BLaER1 (cell line): Measurements from ENCODE around the gene SNRPA1.

ENCODE experiments used
- H3K27ac ChIP-seq: shearing (Covaris generic); formaldehyde crosslinking; 2 replicates; pipeline ENCODE4 v1.8.1; 2022
- H3K27me3 ChIP-seq: shearing (Covaris generic); formaldehyde crosslinking; 2 replicates; pipeline ENCODE4 v1.8.1; 2022
- H3K36me3 ChIP-seq: shearing (Covaris generic); formaldehyde crosslinking; 2 replicates; pipeline ENCODE4 v1.8.1; 2022
- H3K4me1 ChIP-seq: shearing (Covaris generic); formaldehyde crosslinking; 2 replicates; pipeline ENCODE4 v1.8.1; 2022
- H3K4me2 ChIP-seq: shearing (Covaris generic); formaldehyde crosslinking; 2 replicates; pipeline ENCODE4 v1.8.1; 2022
- H3K4me3 ChIP-seq: shearing (Covaris generic); formaldehyde crosslinking; 2 replicates; pipeline ENCODE4 v1.8.1; 2022
- H3K9ac ChIP-seq: shearing (Covaris generic); formaldehyde crosslinking; 2 replicates; pipeline ENCODE4 v1.8.1; 2022
- H3K9me3 ChIP-seq: shearing (Covaris generic); formaldehyde crosslinking; 2 replicates; pipeline ENCODE4 v1.8.1; 2022
- H4K20me1 ChIP-seq: shearing (Covaris generic); formaldehyde crosslinking; 2 replicates; pipeline ENCODE4 v1.8.1; 2022
- Cebpa-rat ChIP-seq: shearing (Covaris generic); IDR thresholded peaks from 2 replicates; pipeline ENCODE4 v1.8.1; 2022

SNRPA1 gene

DNA sequence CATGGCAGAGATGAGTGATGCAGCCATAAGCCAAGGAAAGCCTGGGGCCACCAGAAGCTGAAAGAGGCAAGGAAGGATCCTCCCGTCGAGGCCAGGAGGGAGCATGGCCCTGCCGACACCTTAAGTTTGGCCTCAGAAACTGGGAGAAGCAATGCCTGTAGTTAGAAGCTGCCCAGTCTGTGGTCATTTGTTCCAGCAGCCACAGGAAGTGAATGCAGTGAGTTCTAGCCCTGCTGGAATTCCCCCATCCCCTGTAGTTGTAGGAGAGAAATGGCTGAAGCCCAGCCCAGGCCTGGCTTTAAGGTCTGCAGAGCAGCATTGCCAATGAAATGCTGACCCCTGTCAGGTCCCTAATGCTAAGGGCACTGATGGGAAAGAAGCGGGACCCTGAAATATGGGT lies 31.0 kb downstream of the SNRPA1 start:
- Histone ChIP-seq H3K27me3 (no peaks in the 10 kb centered on the region), H3K36me3 (peaks cover 2% of the 10 kb centered on the region), H3K4me1 (peaks cover 7% of the 10 kb centered on the region), H3K27ac (no peak overlapping the region), H3K4me3 (no peak overlapping the region), H4K20me1 (no peaks in the 10 kb centered on the region), H3K4me2 (no peak overlapping the region), H3K9me3 (no peaks in the 10 kb centered on the region), H3K9ac (no peak overlapping the region)
- no peak for TF ChIP-seq Cebpa-rat

DNA sequence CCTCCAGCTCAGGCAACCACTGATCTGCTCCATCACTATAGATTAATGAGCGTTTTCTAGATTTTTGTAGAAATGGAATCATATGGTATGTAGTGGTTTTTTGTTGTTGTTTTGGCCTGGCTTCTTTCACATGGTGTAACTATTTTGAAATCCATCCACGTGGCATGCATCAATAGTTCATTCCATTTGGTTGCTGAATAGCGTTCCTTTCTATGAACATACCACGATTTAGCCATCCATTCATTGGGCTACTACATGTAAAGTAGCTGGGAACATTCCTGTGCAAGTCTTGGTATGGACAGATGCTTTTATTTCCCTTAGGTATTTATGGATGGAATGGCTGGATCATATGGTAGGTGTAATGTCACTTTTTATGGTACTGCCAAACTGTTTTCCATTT lies 32.5 kb downstream of the SNRPA1 start:
- H3K4me2 ChIP-seq, result no peak overlapping the region
- H3K4me3 ChIP-seq, result no peak overlapping the region
- H4K20me1 ChIP-seq, result no peaks in the 10 kb centered on the region
- H3K9ac ChIP-seq, result no peak overlapping the region
- H3K27ac ChIP-seq, result no peak overlapping the region
- peaks cover 7% of the 10 kb centered on the region for H3K4me1 ChIP-seq
- H3K27me3 ChIP-seq, result no peaks in the 10 kb centered on the region
- no peaks in the 10 kb centered on the region for H3K9me3 ChIP-seq
- no peak for TF ChIP-seq Cebpa-rat
- no peaks in the 10 kb centered on the region for H3K36me3 ChIP-seq

DNA sequence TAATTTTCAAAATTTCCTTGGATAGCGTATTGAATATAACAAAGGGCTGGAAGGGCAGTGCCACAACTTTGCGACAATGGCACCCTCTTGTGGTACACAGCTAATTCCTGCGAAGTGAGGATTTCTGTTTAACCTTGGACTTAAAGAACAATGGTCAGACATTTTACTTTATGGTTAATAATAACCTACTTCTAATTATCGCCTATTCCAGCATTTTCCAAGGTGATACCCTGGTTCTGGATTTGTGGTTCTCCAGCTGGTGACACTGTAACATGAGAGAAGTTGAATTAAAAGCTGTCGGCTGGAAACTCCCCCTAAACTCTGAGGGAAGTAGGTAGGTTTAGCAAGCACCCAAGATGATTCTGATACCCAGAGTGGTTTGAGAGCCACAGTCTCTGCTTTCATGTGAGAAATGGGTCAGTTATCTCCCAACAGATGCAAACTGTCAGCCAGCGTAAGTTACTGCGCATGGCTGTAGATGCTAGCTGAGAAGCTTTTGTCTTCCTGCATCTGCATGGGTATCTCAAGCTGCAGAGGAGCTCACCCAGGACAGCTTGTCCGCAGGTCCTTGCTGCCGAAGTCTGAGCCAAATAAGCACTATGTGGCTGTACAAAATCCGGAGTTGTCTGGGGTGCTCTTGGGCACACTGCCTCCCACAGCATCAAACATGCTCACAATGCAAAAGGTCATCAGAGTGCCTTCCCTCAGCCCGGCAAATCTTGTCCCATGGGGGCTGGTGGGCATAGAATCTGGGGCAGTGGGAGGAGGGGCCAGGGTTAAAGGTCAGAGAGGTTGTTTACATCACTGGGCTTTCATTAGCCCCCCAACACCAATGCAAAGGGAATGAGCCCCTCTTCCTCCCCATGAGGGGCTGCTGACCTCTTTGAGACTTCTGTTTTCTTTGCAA lies 36.6 kb downstream of the SNRPA1 start:
- H3K4me2 ChIP-seq, result no peak overlapping the region
- no peak overlapping the region for H3K4me3 ChIP-seq
- no peaks in the 10 kb centered on the region for H3K27me3 ChIP-seq
- no peaks in the 10 kb centered on the region for H3K36me3 ChIP-seq
- no peaks in the 10 kb centered on the region for H4K20me1 ChIP-seq
- H3K9me3 ChIP-seq, result no peaks in the 10 kb centered on the region
- peaks cover 9% of the 10 kb centered on the region for H3K4me1 ChIP-seq
- no peak for TF ChIP-seq Cebpa-rat
- H3K9ac ChIP-seq, result no peak overlapping the region
- no peak overlapping the region for H3K27ac ChIP-seq

DNA sequence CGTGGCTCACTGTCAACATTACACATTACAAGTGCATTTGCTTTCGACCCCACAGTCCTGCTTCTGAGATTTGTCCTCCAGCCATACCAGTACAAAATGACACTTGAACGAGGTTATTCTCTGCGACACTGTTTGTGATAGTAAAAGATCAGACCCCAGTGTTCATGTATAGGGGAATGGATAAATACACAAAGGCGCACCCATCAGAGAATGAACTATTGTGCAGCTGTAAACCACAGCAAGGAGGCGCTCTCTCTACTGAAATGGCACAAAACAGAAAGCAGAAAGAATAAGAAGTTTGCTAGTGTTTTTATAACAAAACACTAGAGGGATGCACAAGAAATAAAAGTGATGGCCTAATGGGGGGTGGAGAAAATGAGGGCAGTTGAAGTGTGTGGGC lies 38.3 kb downstream of the SNRPA1 start:
- H3K4me3 ChIP-seq, result no peak overlapping the region
- no peak overlapping the region for H3K27ac ChIP-seq
- TF ChIP-seq Cebpa-rat, result no peak
- H3K36me3 ChIP-seq, result no peaks in the 10 kb centered on the region
- no peak overlapping the region for H3K4me2 ChIP-seq
- H3K27me3 ChIP-seq, result no peaks in the 10 kb centered on the region
- H3K9me3 ChIP-seq, result no peaks in the 10 kb centered on the region
- peaks cover 21% of the 10 kb centered on the region for H3K4me1 ChIP-seq
- no peaks in the 10 kb centered on the region for H4K20me1 ChIP-seq
- no peak overlapping the region for H3K9ac ChIP-seq

DNA sequence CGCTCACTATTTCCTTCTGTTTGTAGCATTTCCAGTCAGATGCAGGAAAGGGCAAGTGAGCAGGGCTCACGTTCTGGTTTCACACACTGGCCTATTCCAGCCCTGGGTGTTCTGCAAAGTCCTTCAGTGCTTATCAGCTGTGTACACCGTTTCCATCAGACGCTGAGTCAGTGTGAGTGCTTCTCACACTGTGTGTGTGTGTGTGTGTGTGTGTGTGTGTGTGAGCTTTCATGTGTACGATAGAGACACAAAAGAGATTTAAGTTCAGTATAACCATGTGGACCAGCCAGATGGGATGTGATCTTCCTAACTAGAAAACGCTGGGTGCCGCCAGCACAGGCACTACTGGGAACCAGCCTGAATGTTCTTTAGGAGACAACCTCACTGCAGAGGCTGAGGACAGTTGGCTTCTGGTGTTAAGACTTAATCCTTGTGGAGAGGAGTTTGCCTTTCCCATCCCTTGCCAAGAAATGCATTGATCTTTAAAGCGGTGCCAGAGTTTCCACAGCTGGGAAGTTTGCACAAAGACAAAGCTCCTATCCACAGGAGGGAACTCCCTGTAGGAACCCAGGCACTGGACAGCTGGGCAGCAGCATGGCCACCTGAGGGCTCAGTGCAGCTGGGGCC lies 39.3 kb downstream of the SNRPA1 start:
- Histone ChIP-seq H4K20me1 (peaks cover 4% of the 10 kb centered on the region), H3K4me2 (peak overlapping the region; percentile 19; the same call in 1 of the 2 replicates), H3K27me3 (no peaks in the 10 kb centered on the region), H3K36me3 (no peaks in the 10 kb centered on the region), H3K27ac (no peak overlapping the region), H3K9me3 (no peaks in the 10 kb centered on the region), H3K4me1 (peaks cover 21% of the 10 kb centered on the region), H3K4me3 (no peak overlapping the region), H3K9ac (no peak overlapping the region)
- no peak for TF ChIP-seq Cebpa-rat

DNA sequence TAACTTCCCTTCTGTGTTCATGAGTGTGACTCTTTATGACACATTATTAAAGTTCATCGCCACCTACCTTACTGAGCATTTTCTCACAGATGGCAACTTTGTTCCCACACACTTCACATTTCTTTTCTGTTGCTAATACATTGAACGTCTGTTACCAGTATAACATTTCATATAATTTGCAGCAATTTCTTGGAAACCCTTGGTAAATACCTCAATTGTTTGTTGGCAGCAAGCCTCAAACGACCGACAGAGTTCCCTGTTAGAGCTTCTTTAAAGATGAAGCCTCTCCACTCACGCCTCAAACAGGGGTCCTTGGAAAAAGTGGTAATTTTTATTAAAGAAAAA lies 40.0 kb downstream of the SNRPA1 start:
- Histone ChIP-seq H4K20me1 (peaks cover 11% of the 10 kb centered on the region), H3K9ac (no peak overlapping the region), H3K4me1 (peaks cover 25% of the 10 kb centered on the region), H3K4me2 (no peak overlapping the region), H3K27ac (no peak overlapping the region), H3K9me3 (no peaks in the 10 kb centered on the region), H3K36me3 (no peaks in the 10 kb centered on the region), H3K4me3 (no peak overlapping the region), H3K27me3 (no peaks in the 10 kb centered on the region)
- no peak for TF ChIP-seq Cebpa-rat

DNA sequence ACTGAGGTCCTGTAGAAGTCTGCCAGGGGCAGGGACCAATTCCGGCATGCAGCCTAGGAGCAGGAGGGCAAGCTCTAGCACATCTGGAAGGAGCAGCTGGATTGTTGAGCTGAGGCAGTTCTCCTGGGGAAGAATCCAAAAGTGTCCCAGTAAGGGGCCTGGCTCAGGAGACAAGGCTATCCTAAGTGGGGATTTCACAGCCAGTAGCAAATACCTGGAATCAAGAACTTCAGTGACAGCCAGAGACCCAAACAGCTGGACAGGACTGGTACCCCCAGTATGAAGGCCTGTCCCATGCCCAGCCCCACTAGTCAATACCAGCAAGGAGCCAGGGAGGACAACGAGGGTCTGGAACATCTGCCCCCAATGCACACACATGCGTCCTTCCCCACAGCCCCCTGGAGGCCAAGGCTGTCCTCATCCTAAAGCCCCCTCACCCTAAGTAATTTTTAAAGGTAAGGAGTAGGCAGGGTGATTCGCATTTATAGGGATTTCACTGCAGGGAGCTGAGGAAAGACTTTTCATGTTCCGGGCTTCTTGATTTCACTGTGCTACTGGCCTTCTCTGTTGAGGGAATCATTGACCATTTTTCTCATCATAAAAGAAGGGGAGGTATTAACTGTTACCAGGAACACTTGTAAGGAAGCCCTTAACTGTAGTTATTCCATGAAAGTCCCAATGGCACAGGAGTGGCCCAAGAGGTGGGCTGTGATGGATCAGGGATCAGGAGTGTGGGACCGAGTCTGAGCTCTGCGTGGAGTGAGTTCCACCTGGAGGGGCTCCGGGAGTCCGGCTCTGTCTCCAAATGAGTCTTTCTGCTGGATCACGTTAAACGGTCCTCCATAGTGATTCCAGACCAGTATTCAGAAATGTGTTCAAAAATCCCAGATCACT lies 40.6 kb downstream of the SNRPA1 start:
- Histone ChIP-seq H3K9ac (no peak overlapping the region), H3K27me3 (no peaks in the 10 kb centered on the region), H3K27ac (no peak overlapping the region), H3K4me2 (no peak overlapping the region), H4K20me1 (peaks cover 17% of the 10 kb centered on the region), H3K4me3 (no peak overlapping the region), H3K4me1 (peaks cover 32% of the 10 kb centered on the region), H3K36me3 (no peaks in the 10 kb centered on the region), H3K9me3 (no peaks in the 10 kb centered on the region)
- no peak for TF ChIP-seq Cebpa-rat

DNA sequence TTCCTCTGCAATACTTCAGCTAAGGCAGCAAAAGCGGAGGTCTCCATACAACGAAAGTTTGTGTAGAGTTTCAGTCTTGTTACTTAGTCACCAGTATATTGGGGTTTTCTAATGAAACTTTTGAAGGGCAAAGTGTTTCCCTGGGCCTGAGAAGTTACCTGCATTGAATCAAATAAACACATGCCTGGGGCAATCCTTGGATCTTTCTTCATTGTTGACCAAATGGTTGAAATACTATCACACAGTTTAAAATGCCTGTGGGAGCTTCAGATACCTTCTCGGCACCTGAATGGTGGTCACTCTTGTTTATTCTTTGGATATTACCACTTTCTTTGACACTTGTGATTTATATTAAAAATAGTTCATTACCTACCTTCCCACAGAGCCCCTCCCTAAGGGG lies 42.2 kb downstream of the SNRPA1 start:
- Histone ChIP-seq H3K27me3 (no peaks in the 10 kb centered on the region), H3K9me3 (no peaks in the 10 kb centered on the region), H3K9ac (peak overlapping the region; percentile 89), H3K4me1 (peaks cover 47% of the 10 kb centered on the region), H3K27ac (no peak overlapping the region), H3K4me3 (peak overlapping the region; percentile 98), H3K36me3 (peaks cover 7% of the 10 kb centered on the region; the same call in 1 of the 2 replicates), H4K20me1 (peaks cover 33% of the 10 kb centered on the region), H3K4me2 (peak overlapping the region; percentile 87)
- no peak for TF ChIP-seq Cebpa-rat

DNA sequence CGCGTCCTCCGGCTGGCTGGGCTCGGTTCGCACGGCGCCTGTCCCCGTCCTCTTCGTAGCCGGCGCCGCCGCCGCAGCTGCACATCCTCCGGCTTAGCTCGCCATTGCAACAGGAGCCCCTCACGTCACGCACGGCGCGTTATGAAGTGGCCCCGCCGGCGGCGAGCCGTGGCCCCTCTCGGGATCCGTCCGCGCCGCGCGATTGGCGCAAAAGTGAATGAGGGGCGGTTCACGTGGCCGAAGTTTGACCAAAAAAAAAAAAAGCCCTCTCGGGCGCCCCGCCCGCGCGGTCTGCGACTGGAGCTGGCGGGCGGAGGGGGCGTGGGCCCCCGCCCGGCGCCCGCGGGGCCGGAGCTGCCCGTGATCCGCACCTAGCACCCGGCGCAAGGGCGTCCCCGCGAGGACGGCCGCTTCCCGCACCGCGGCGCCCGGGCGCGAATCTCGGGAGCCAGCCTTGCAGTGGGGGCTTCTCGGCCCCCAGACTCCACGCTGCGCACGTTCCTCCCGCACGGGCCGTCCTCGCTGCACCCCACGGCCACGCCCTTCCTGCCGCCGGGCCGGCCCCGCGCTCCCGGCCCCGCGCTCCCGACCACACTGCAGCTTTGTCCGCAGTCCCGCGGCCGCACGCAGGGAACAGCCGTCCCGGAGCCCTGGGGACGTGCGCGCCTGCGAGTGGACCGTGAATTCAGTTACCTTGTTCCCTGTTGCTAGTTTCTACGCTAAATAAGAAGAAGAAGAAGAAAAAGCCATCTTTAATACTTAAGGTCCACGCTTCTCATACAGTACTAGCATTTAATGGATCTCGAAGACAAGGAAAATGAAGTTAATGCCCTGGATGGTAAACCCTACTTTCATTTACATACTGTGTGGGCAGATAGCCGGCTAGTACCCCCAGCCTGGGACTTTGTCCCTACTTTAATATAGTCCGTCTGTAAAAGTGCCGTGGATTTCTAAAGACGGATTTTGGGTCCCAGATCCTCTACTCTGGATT lies 42.9 kb downstream of the SNRPA1 start, which contains the start of gene CHSY1:
CHSY1 (minus strand) TSS at position 219 of the 991 bp plus-strand sequence. CDS start 592 bp downstream, outside the sequence.
- Histone ChIP-seq H3K9ac (peak within 1 kb of the TSS; percentile 89), H3K36me3 (peaks cover 13% of the 10 kb centered on the region; the same call in 1 of the 2 replicates), H3K9me3 (no peaks in the 10 kb centered on the region), H3K4me2 (peak within 1 kb of the TSS; percentile 90), H3K27ac (peak within 1 kb of the TSS; percentile 92), H3K4me3 (peak within 1 kb of the TSS; percentile 98), H3K4me1 (peaks cover 54% of the 10 kb centered on the region), H4K20me1 (peaks cover 40% of the 10 kb centered on the region), H3K27me3 (no peaks in the 10 kb centered on the region)
- TF ChIP-seq Cebpa-rat, result no peak
